Liver (tissue), 9 donors: ENCODE results near the gene IFT122. TPM values are rescaled to one million over a fixed set of nuclear protein-coding genes. Genes with fewer than 3 reads are reported as not detected.

Experiments
- DNase-seq: peaks from one replicate; pipeline ENCODE4 v3.0.0-alpha.2; 2017; ENCODE audit warnings: low spot score
- H3K27ac ChIP-seq, 2 donors: one replicate each; pipeline ENCODE4 v1.7.0; 2013; ENCODE audit warnings: inconsistent platforms in 2 of 2, low read length in 2 of 2, control low read depth in 1 of 2, low read depth in 1 of 2, mild to moderate bottlenecking in 1 of 2
- H3K27me3 ChIP-seq, 4 donors: one replicate each; pipeline versions ENCODE4 v1.6.1 to v1.7.0; 2013; ENCODE audit warnings: low read length in 3 of 4, inconsistent platforms in 1 of 4, mild to moderate bottlenecking in 1 of 4, moderate library complexity in 1 of 4; ENCODE audit not compliant: control insufficient read depth in 4 of 4, insufficient read depth in 4 of 4
- H3K36me3 ChIP-seq, 4 donors: one replicate each; pipeline versions ENCODE4 v1.6.1 to v1.7.0; 2013; ENCODE audit warnings: low read length in 3 of 4, mild to moderate bottlenecking in 3 of 4, low read depth in 1 of 4, moderate library complexity in 1 of 4; ENCODE audit not compliant: control insufficient read depth in 4 of 4, insufficient read depth in 3 of 4
- H3K4me1 ChIP-seq, 4 donors: one replicate each; pipeline versions ENCODE4 v1.6.1 to v1.7.0; 2013; ENCODE audit warnings: low read length in 3 of 4, mild to moderate bottlenecking in 3 of 4, moderate library complexity in 1 of 4; ENCODE audit not compliant: control insufficient read depth in 4 of 4, insufficient read depth in 4 of 4
- H3K4me3 ChIP-seq, 3 donors: one replicate each; pipeline versions ENCODE4 v1.6.1 to v1.7.0; 2013; ENCODE audit warnings: low read length in 3 of 3, control low read depth in 1 of 3, low read depth in 1 of 3, mild to moderate bottlenecking in 1 of 3
- H3K9ac ChIP-seq, 2 donors: one replicate each; pipeline ENCODE4 v1.7.0; 2013; ENCODE audit warnings: low read length in 2 of 2, mild to moderate bottlenecking in 2 of 2, moderate library complexity in 2 of 2, control low read depth in 1 of 2, low read depth in 1 of 2
- H3K9me3 ChIP-seq, 4 donors: one replicate each; pipeline versions ENCODE4 v1.6.1 to v1.7.0; 2013; ENCODE audit warnings: low read length in 3 of 4; ENCODE audit not compliant: control insufficient read depth in 4 of 4
- ATF3 ChIP-seq: IDR thresholded peaks from 2 replicates; pipeline ENCODE4 v1.6.1; 2016; ENCODE audit warnings: antibody characterized with exemption
- CTCF ChIP-seq: fragments of 150-350 bp; IDR thresholded peaks from 2 replicates; pipeline ENCODE4 v1.5.1; 2017; ENCODE audit warnings: improper control_type of control experiment, low read depth, low read length; ENCODE audit not compliant: missing input control
- EGR1 ChIP-seq, 2 donors: IDR thresholded peaks; 2 replicates each; pipeline ENCODE4 v1.6.1; 2016 to 2018; ENCODE audit warnings: antibody characterized with exemption in 2 of 2, low read depth in 2 of 2
- FOXA1 ChIP-seq: IDR thresholded peaks from 2 replicates; pipeline ENCODE4 v1.6.1; 2016; ENCODE audit warnings: antibody characterized with exemption
- FOXA2 ChIP-seq: IDR thresholded peaks from 2 replicates; pipeline ENCODE4 v1.6.1; 2016; ENCODE audit warnings: antibody characterized with exemption
- GABPA ChIP-seq, 2 donors: IDR thresholded peaks in 1 of 2; conservative IDR thresholded peaks in 1 of 2; 2 replicates each; pipeline ENCODE4 v1.6.1; 2016; ENCODE audit warnings: antibody characterized with exemption in 2 of 2, mild to moderate bottlenecking in 1 of 2, moderate library complexity in 1 of 2
- HNF4A ChIP-seq, 2 donors: conservative IDR thresholded peaks; 2 replicates each; pipeline ENCODE4 v1.6.1; 2016; ENCODE audit warnings: antibody characterized with exemption in 2 of 2, mild to moderate bottlenecking in 2 of 2
- HNF4G ChIP-seq: IDR thresholded peaks from 2 replicates; pipeline ENCODE4 v1.6.1; 2016; ENCODE audit warnings: antibody characterized with exemption
- JUND ChIP-seq, 2 donors: IDR thresholded peaks; 2 replicates each; pipeline ENCODE4 v1.6.1; 2016; ENCODE audit warnings: antibody characterized with exemption in 2 of 2
- MAX ChIP-seq: IDR thresholded peaks from 2 replicates; pipeline ENCODE4 v1.6.1; 2016; ENCODE audit warnings: antibody characterized with exemption
- NR2F2 ChIP-seq: IDR thresholded peaks from 2 replicates; pipeline ENCODE4 v1.6.1; 2016; ENCODE audit warnings: antibody characterized with exemption
- RAD21 ChIP-seq, 2 donors: IDR thresholded peaks; 2 replicates each; pipeline ENCODE4 v1.6.1; 2016; ENCODE audit warnings: antibody characterized with exemption in 2 of 2, mild to moderate bottlenecking in 2 of 2
- REST ChIP-seq: IDR thresholded peaks from 2 replicates; pipeline ENCODE4 v1.6.1; 2016; ENCODE audit warnings: antibody characterized with exemption, mild to moderate bottlenecking
- RXRA ChIP-seq, 2 donors: IDR thresholded peaks; 2 replicates each; pipeline ENCODE4 v1.6.1; 2017 to 2018; ENCODE audit warnings: antibody characterized with exemption in 2 of 2, mild to moderate bottlenecking in 1 of 2
- SP1 ChIP-seq: IDR thresholded peaks from 2 replicates; pipeline ENCODE4 v1.6.1; 2018; ENCODE audit warnings: antibody characterized with exemption, mild to moderate bottlenecking
- TAF1 ChIP-seq: conservative IDR thresholded peaks from 2 replicates; pipeline ENCODE4 v1.6.1; 2016; ENCODE audit warnings: antibody characterized with exemption, mild to moderate bottlenecking
- YY1 ChIP-seq: IDR thresholded peaks from 2 replicates; pipeline ENCODE4 v1.6.1; 2016; ENCODE audit warnings: antibody characterized with exemption, mild to moderate bottlenecking
- ZBTB33 ChIP-seq: IDR thresholded peaks from 2 replicates; pipeline ENCODE4 v1.6.1; 2016; ENCODE audit warnings: antibody characterized with exemption
- WGBS: extraction: QIAGEN DNeasy Blood & Tissue Kit; methylation state at CpG from one replicate; pipeline ENCODE4 v1.1.7; 2013; 5-methylcytosine and 5-hydroxymethylcytosine counted together
- polyA plus RNA-seq, 2 donors: library from polyadenylated mRNA; stranded (reverse) in 1 of 2; unstranded in 1 of 2; fragments of 200-250 nt in 1 of 2; fragments of >200 nt in 1 of 2; fragmentation: Nextera tagmentation in 1 of 2; extraction: Ambion mirVana in 1 of 2; gene quantifications; one replicate each; pipeline versions ENCODE4 v1.2.1 to v1.2.3, GENCODE V29; 2013 to 2015
- total RNA-seq, 2 donors: library from RNA; depleted of rRNA; stranded (reverse); fragments of >200 nt; gene quantifications; one replicate each; pipeline ENCODE4 v1.2.3, GENCODE V29; 2014
- donor health status: healthy.
- donor health status: healthy.
- donor health status: healthy.
- donor health status: healthy.
- donor health status: healthy.

Gene IFT122
- total and polyA plus RNA-seq, 4 donors = 3.3 to 25.8 (median 10.6) TPM

GRCh38 chr3:129526121-129526900 lies 86.3 kb downstream of the IFT122 start:
- no peak overlapping the region for H3K27ac ChIP-seq
- H3K4me1 ChIP-seq = no peaks in the 10 kb centered on the region
- no peaks in the 10 kb centered on the region for H3K9me3 ChIP-seq
- H3K36me3 ChIP-seq = no peaks in the 10 kb centered on the region
- WGBS = 88% methylated on average over 12 of the region's 12 CpGs
- TF ChIP-seq ATF3 (no peak), GABPA (IDR thresholded peaks at IDR 0.05 in 1 of 2, conservative IDR thresholded peaks at IDR 0.05 in 1 of 2) (no peak), HNF4A (conservative IDR thresholded peaks at IDR 0.05) (no peak), TAF1 (no peak), JUND (IDR thresholded peaks at IDR 0.05) (no peak), MAX (no peak), EGR1 (IDR thresholded peaks at IDR 0.05; ENCODE audit: low read depth in 2 of 2) (no peak), HNF4G (no peak), SP1 (no peak), RXRA (IDR thresholded peaks at IDR 0.05) (no peak), FOXA1 (no peak), CTCF (no peak), FOXA2 (no peak), NR2F2 (no peak), ZBTB33 (no peak), REST (no peak), RAD21 (IDR thresholded peaks at IDR 0.05) (no peak), YY1 (no peak)
- no peak overlapping the region for H3K4me3 ChIP-seq
- no peak for DNase-seq
- no peak overlapping the region for H3K9ac ChIP-seq
- H3K27me3 ChIP-seq = no peaks in the 10 kb centered on the region
